GM12878 (cell line): ENCODE results near the gene ROCK2. TPM values are rescaled to one million over a fixed set of nuclear protein-coding genes. Genes with fewer than 3 reads are reported as not detected.
A peak's percentile ranks its signal among the peaks of the same experiment; 100 is the strongest.

Experiments
- ATAC-seq: fragments of 200-7000 bp; cut with Tn5 transposase; 3 replicates; pipeline ENCODE4 v1.9.1; 2020; ENCODE audit warnings: mild to moderate bottlenecking, moderate library complexity
- BruUV-seq: library from RNA; stranded (reverse); fragments of 400-500 nt; replicated peaks from 2 replicates; lab custom pipeline; 2021; lab: Mats Ljungman, UMichigan
- CTCF ChIA-PET: fragments of 300-600 bp; sonication (Branson Sonifier 250); formaldehyde crosslinking; extraction: SDS; loops from one replicate; lab custom pipeline; 2021; ENCODE audit warnings: inconsistent platforms; lab: Yijun Ruan, JAX
- POLR2A ChIA-PET: fragments of 350-600 bp; formaldehyde crosslinking; extraction: SDS; loops from one replicate; lab custom pipeline; 2021; ENCODE audit warnings: inconsistent platforms; lab: Charles Lee
- RAD21 ChIA-PET: fragments of 300-600 bp; sonication (Branson Sonifier 250); formaldehyde crosslinking; loops from one replicate; lab custom pipeline; 2023; ENCODE audit warnings: antibody characterized with exemption; ENCODE audit not compliant: unreplicated experiment; lab: Charles Lee
- SMC1A ChIA-PET: fragments of 300-600 bp; sonication (Branson Sonifier 250); formaldehyde crosslinking; loops from one replicate; lab custom pipeline; 2023; ENCODE audit not compliant: unreplicated experiment, uncharacterized antibody; lab: Charles Lee
- DNase-seq: peaks from one replicate; pipeline ENCODE4 v3.0.0-alpha.2; 2011; ENCODE audit warnings: low read depth, low spot score
- FAIRE-seq: peaks from 3 replicates; lab custom pipeline; 2011; peaks lifted over from hg19 to GRCh38; lab: Jason Lieb, UNC
- H2AFZ ChIP-seq: 2 replicates; pipeline ENCODE4 v1.6.0; 2011; ENCODE audit warnings: low read depth, low read length, control low read depth; ENCODE audit not compliant: control insufficient read depth
- H3K27ac ChIP-seq: 2 replicates; pipeline ENCODE4 v1.5.1; 2011; ENCODE audit warnings: control low read depth; ENCODE audit not compliant: control insufficient read depth, insufficient read depth
- H3K27me3 ChIP-seq, 2 experiments: replicated peaks in 1 of 2; 2 replicates each; pipeline versions ENCODE4 v1.6.0 to v1.6.1; 2011; ENCODE audit warnings: low read length in 1 of 2; ENCODE audit not compliant: control insufficient read depth in 2 of 2, insufficient read depth in 2 of 2
- H3K36me3 ChIP-seq, 2 experiments: 2 replicates each; pipeline ENCODE4 v1.5.1; 2011; ENCODE audit warnings: low read length in 1 of 2; ENCODE audit not compliant: control insufficient read depth in 2 of 2, insufficient read depth in 2 of 2
- H3K4me1 ChIP-seq: 2 replicates; pipeline ENCODE4 v1.6.1; 2011; ENCODE audit warnings: mild to moderate bottlenecking, low read length, moderate library complexity, mixed read lengths; ENCODE audit not compliant: control insufficient read depth, insufficient read depth
- H3K4me2 ChIP-seq: 2 replicates; pipeline ENCODE4 v1.6.0; 2011; ENCODE audit warnings: control low read depth; ENCODE audit not compliant: control insufficient read depth, insufficient read depth
- H3K4me3 ChIP-seq: fragments of 200-600 bp; sonication (generic); 2 replicates; pipeline ENCODE4 v1.5.1; 2016
- H3K79me2 ChIP-seq: 2 replicates; pipeline ENCODE4 v1.6.0; 2011; ENCODE audit warnings: low read length; ENCODE audit not compliant: control insufficient read depth, insufficient read depth
- H3K9ac ChIP-seq: 2 replicates; pipeline ENCODE4 v1.8.0; 2011; ENCODE audit warnings: low read length, control low read depth, mixed read lengths; ENCODE audit not compliant: control insufficient read depth, insufficient read depth
- H3K9me3 ChIP-seq: replicated peaks from 3 replicates; pipeline ENCODE4 v1.5.1; 2011; ENCODE audit warnings: mild to moderate bottlenecking, low read length; ENCODE audit not compliant: control insufficient read depth, insufficient read depth
- H4K20me1 ChIP-seq: 2 replicates; pipeline ENCODE4 v1.6.0; 2011; ENCODE audit not compliant: control insufficient read depth, insufficient read depth
- CEBPB ChIP-seq, 2 experiments: fragments of 150-350 bp in 1 of 2; IDR thresholded peaks; 2 replicates each; pipeline ENCODE4 v1.6.1; 2012 to 2014; ENCODE audit warnings: low read depth in 2 of 2, low read length in 2 of 2, borderline replicate concordance in 1 of 2, inconsistent platforms in 1 of 2
- E2F4 ChIP-seq: IDR thresholded peaks from 2 replicates; pipeline ENCODE4 v1.6.1; 2012; ENCODE audit warnings: low read depth, low read length, improper control_type of control experiment
- HDAC2 ChIP-seq: fragments of 200-600 bp; sonication (generic); IDR thresholded peaks from 2 replicates; pipeline ENCODE4 v1.6.1; 2017
- HDAC6 ChIP-seq: fragments of 200-600 bp; sonication (generic); IDR thresholded peaks from one replicate; pipeline ENCODE4 v1.8.0; 2017; ENCODE audit warnings: antibody characterized with exemption; ENCODE audit not compliant: unreplicated experiment
- JUND ChIP-seq: IDR thresholded peaks from 2 replicates; pipeline ENCODE4 v1.6.1; 2012; ENCODE audit warnings: low read depth, mild to moderate bottlenecking, low read length, improper control_type of control experiment, moderate library complexity
- MYB ChIP-seq: fragments of 150-350 bp; IDR thresholded peaks from 2 replicates; pipeline ENCODE4 v1.6.1; 2014; ENCODE audit warnings: mild to moderate bottlenecking, low read depth, low read length, borderline replicate concordance
- NBN ChIP-seq: fragments of 450-650 bp; IDR thresholded peaks from 2 replicates; pipeline ENCODE4 v1.6.1; 2016
- PAX5 ChIP-seq: IDR thresholded peaks from 2 replicates; pipeline ENCODE4 v1.6.1; 2011; ENCODE audit warnings: low read depth, low read length, borderline replicate concordance
- PML ChIP-seq: IDR thresholded peaks from 2 replicates; pipeline ENCODE4 v1.6.1; 2012; ENCODE audit warnings: low read length, inconsistent platforms
- POLR2A ChIP-seq: IDR thresholded peaks from 2 replicates; pipeline ENCODE4 v1.6.1; 2011; ENCODE audit warnings: low read depth, mild to moderate bottlenecking, low read length
- POU2F2 ChIP-seq: IDR thresholded peaks from 3 replicates; pipeline ENCODE4 v1.6.1; 2011; ENCODE audit warnings: low read depth, mild to moderate bottlenecking, low read length, borderline replicate concordance
- RELB ChIP-seq: fragments of 450-650 bp; IDR thresholded peaks from 2 replicates; pipeline ENCODE4 v1.6.1; 2017; ENCODE audit warnings: low read depth, mild to moderate bottlenecking, moderate library complexity
- RUNX3 ChIP-seq: IDR thresholded peaks from 2 replicates; pipeline ENCODE4 v1.6.1; 2012; ENCODE audit warnings: low read length, inconsistent platforms
- SIN3A ChIP-seq: IDR thresholded peaks from 2 replicates; pipeline ENCODE4 v1.6.1; 2012; ENCODE audit warnings: low read depth, low read length, improper control_type of control experiment
- SMAD1 ChIP-seq: fragments of 450-650 bp; IDR thresholded peaks from 2 replicates; pipeline ENCODE4 v1.6.1; 2018; ENCODE audit warnings: mild to moderate bottlenecking, low read depth; ENCODE audit not compliant: partially characterized antibody
- SPI1 ChIP-seq: IDR thresholded peaks from 2 replicates; pipeline ENCODE4 v1.6.1; 2011; ENCODE audit warnings: low read depth, mild to moderate bottlenecking, low read length, moderate library complexity, borderline replicate concordance; ENCODE audit not compliant: insufficient read depth
- TARDBP ChIP-seq: IDR thresholded peaks from 2 replicates; pipeline ENCODE4 v1.6.1; 2016; ENCODE audit warnings: borderline replicate concordance
- USF1 ChIP-seq: IDR thresholded peaks from 2 replicates; pipeline ENCODE4 v1.6.1; 2011; ENCODE audit warnings: borderline replicate concordance, low read depth, mild to moderate bottlenecking, moderate library complexity, mixed read lengths, low read length; ENCODE audit not compliant: insufficient read depth; ENCODE audit errors: extremely low read length
- YY1 ChIP-seq: IDR thresholded peaks from 2 replicates; pipeline ENCODE4 v1.6.1; 2011; ENCODE audit warnings: low read depth, mild to moderate bottlenecking, low read length
- ZNF384 ChIP-seq: IDR thresholded peaks from 2 replicates; pipeline ENCODE4 v1.6.1; 2012; ENCODE audit warnings: low read depth, mild to moderate bottlenecking, low read length, improper control_type of control experiment, borderline replicate concordance
- WGBS: methylation state at CpG from one replicate; pipeline ENCODE4 v1.1.6; 2016; ENCODE audit warnings: low lambda C conversion rate; ENCODE audit not compliant: insufficient replicate concordance, insufficient coverage; ENCODE audit errors: missing lambda C conversion rate; 5-methylcytosine and 5-hydroxymethylcytosine counted together
- in situ Hi-C: fragments of 300-500 bp; cut with MboI; formaldehyde crosslinking; loops from 9 replicates; pipeline ENCODE4 v1.14.3; 2018; ENCODE audit warnings: mixed read lengths
- intact Hi-C: fragments of 100-400 bp; cut with micrococcal nuclease; formaldehyde crosslinking; loops from one replicate; pipeline ENCODE4 v1.14.2; 2022; ENCODE audit not compliant: unreplicated experiment
- polyA plus RNA-seq, 11 experiments: library from polyadenylated mRNA; depleted of rRNA in 4 of 11; unstranded in 6 of 11; stranded (reverse) in 5 of 11; fragments of >200 nt; fragmentation: Nextera tagmentation in 4 of 11; fragmentation: Illumina TruSeq in 1 of 11; extraction: Ambion mirVana in 4 of 11; extraction: Trizol in 1 of 11; gene quantifications; 1 replicate in 1 of 11; 2 replicates in 10 of 11; pipeline versions ENCODE4 v1.2.1 to v1.2.3, GENCODE V29; 2011 to 2016; ENCODE audit warnings: inconsistent platforms in 2 of 11, missing spikeins in 2 of 11, low read depth in 1 of 11
- total RNA-seq, 4 experiments: library from RNA; depleted of rRNA in 3 of 4; stranded (reverse); fragments of >200 nt in 3 of 4; fragmentation: Illumina TruSeq in 1 of 4; extraction: Trizol in 1 of 4; gene quantifications; 2 replicates each; pipeline versions ENCODE4 v1.2.1 to v1.2.3, GENCODE V29; 2013 to 2021
- TF ChIP-seq, protein P1 (sequence below): IDR thresholded peaks from 2 replicates; pipeline ENCODE4 v1.6.1; 2012; ENCODE audit warnings: low read depth, low read length, improper control_type of control experiment

Gene ROCK2
- total and polyA plus RNA-seq, 10 of the 15 experiments (the other 5 are each of a cell fraction or from before 2014, with no cell fraction given): 4.6 to 22.1 (median 8.3) TPM

- no peak for TF ChIP-seq SIN3A
- peak; percentile 64 for TF ChIP-seq POLR2A
- TF ChIP-seq, protein P1, sequence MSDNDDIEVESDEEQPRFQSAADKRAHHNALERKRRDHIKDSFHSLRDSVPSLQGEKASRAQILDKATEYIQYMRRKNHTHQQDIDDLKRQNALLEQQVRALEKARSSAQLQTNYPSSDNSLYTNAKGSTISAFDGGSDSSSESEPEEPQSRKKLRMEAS: no peak
- TF ChIP-seq ZNF384: peak; percentile 55; the same call in 1 of the 2 replicates
- no peak for TF ChIP-seq USF1
- peak; percentile 67 for TF ChIP-seq PAX5
- TF ChIP-seq RUNX3: peak; percentile 30; the same call in 1 of the 2 replicates
- no peak for TF ChIP-seq TARDBP
- TF ChIP-seq NBN: 0 out of 2 replicates have a peak, but pooled peaks have one; percentile 26
Measured at GRCh38 chr2:11160731-11161455, 183.5 kb downstream of the ROCK2 start (continued).

DNA sequence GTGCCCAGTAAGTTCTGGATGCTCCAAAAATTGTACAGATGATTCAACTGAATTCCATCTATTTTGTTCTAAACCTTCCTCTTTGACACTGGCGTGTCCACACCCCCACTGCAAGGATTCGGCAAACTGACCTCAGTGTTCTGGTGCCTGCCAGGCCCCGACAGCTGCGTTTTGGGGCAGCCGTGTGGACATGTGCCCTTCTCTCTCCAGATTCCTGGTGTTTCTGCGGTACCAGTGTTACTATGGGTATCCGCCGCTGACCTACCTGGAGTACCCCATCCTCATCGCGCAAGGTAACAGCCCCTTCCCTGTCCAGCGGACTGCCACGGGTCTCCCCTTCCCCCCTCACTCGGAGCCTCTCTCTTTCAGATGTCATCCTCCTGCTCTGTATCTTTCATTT is 184.2 kb downstream of the ROCK2 start:
- no peak for FAIRE-seq
- H3K27me3 ChIP-seq: no peaks in the 10 kb centered on the region; a peak in 1 of 4 replicates
- SMC1A ChIA-PET: no interaction called here
- TF ChIP-seq JUND (no peak), MYB (no peak), PML (no peak), SMAD1 (no peak), HDAC2 (no peak), CEBPB (IDR thresholded peaks at IDR 0.05; ENCODE audit: borderline replicate concordance in 1 of 2, low read depth in 2 of 2, low read length in 2 of 2) (no peak), HDAC6 (no peak), RUNX3 (no peak), YY1 (no peak), RELB (no peak), POU2F2 (no peak), SPI1 (no peak), E2F4 (no peak)
- TF ChIP-seq, protein P1: no peak

More for the DNA sequence above, 184.2 kb downstream of the ROCK2 start:
- no peaks in the 10 kb centered on the region for H3K79me2 ChIP-seq
- H3K4me2 ChIP-seq: no peak overlapping the region
- no peaks in the 10 kb centered on the region for H4K20me1 ChIP-seq
- in situ Hi-C loops (no loop called here), intact Hi-C loops (no loop called here)
- H3K9me3 ChIP-seq: no peaks in the 10 kb centered on the region
- 85% methylated on average over 13 of the region's 13 CpGs for WGBS
- H3K27ac ChIP-seq: no peak overlapping the region
- no peak for ATAC-seq
- no peak for DNase-seq
- H3K4me1 ChIP-seq: peaks cover 5% of the 10 kb centered on the region
- BruUV-seq: no TSS peak
- POLR2A ChIA-PET: no interaction called here
- H3K4me3 ChIP-seq: no peak overlapping the region
- no peak overlapping the region for H2AFZ ChIP-seq
- H3K9ac ChIP-seq: no peak overlapping the region
- no peaks in the 10 kb centered on the region for H3K36me3 ChIP-seq
- CTCF ChIA-PET: interaction anchor here (0.8 kb wide), 1 partner anchor 28 kb away, joined by 3 read pairs; a partner anchor contains a TSS
- RAD21 ChIA-PET: interaction anchor here (0.9 kb wide), 1 partner anchor 27 kb away, joined by 4 read pairs; a partner anchor contains a TSS
